Upper lobe of left lung (tissue), 4 donors: Measurements from ENCODE around the gene RELCH.

Source experiments
- POLR2AphosphoS5 ChIP-seq, 2 donors: sonication (generic); formaldehyde crosslinking; IDR thresholded peaks; one replicate each; pipeline ENCODE4 v1.5.1; 2017; ENCODE audit warnings: antibody characterized with exemption in 2 of 2
- TF ChIP-seq, protein P1 (sequence below), 6 experiments: fragments of 450-650 bp in 4 of 6; fragments of 200-600 bp in 2 of 6; sonication (generic) in 2 of 6; IDR thresholded peaks; one replicate each; pipeline ENCODE4 v1.5.1; 2016 to 2019; ENCODE audit warnings: antibody characterized with exemption in 6 of 6

DNA sequence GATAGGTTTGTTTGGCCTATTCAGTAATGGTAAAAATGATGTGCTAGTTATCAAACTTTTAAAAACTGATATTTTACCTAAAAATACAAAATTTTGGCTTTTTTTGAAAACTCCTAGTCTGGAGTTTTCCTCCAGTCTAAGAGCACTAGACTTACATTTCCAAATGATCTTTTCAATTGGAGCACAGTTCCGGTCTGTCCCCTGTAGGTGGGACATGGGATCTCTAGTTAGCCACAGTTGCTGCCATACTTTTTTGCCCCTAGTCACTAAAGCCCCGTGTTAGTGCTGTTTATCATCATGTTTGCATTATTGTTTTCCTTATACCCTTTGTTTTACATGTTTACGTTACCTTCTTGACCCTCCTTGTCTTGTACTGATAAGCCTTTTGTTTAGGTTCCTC lies 52.4 kb downstream of the RELCH start:
- TF ChIP-seq, protein P1, sequence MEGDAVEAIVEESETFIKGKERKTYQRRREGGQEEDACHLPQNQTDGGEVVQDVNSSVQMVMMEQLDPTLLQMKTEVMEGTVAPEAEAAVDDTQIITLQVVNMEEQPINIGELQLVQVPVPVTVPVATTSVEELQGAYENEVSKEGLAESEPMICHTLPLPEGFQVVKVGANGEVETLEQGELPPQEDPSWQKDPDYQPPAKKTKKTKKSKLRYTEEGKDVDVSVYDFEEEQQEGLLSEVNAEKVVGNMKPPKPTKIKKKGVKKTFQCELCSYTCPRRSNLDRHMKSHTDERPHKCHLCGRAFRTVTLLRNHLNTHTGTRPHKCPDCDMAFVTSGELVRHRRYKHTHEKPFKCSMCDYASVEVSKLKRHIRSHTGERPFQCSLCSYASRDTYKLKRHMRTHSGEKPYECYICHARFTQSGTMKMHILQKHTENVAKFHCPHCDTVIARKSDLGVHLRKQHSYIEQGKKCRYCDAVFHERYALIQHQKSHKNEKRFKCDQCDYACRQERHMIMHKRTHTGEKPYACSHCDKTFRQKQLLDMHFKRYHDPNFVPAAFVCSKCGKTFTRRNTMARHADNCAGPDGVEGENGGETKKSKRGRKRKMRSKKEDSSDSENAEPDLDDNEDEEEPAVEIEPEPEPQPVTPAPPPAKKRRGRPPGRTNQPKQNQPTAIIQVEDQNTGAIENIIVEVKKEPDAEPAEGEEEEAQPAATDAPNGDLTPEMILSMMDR (IDR thresholded peaks at IDR 0.05) = no peak
- TF ChIP-seq POLR2AphosphoS5 (IDR thresholded peaks at IDR 0.05) = no peak
